HepG2 (cell line): Measurements from ENCODE around the gene VAC14. TPM values are rescaled to one million over a fixed set of nuclear protein-coding genes. Genes with fewer than 3 reads are reported as not detected.

Experiments
- BCL6 ChIP-seq: IDR thresholded peaks from 2 replicates; pipeline ENCODE4 v1.6.1; 2016; ENCODE audit warnings: missing genetic modification reagents, missing compliant biosample characterization
- CHD2 ChIP-seq: IDR thresholded peaks from 2 replicates; pipeline ENCODE4 v1.6.1; 2011; ENCODE audit warnings: low read depth, low read length, improper control_type of control experiment
- DDIT3 ChIP-seq: sonication (generic); formaldehyde crosslinking; IDR thresholded peaks from 2 replicates; pipeline ENCODE4 v1.4.0; 2020; ENCODE audit warnings: mild to moderate bottlenecking, missing genetic modification reagents
- GPBP1L1 ChIP-seq: sonication (generic); formaldehyde crosslinking; IDR thresholded peaks from 2 replicates; pipeline ENCODE4 v1.5.0; 2020; ENCODE audit warnings: mild to moderate bottlenecking, missing genetic modification reagents
- MTERF4 ChIP-seq: sonication (generic); formaldehyde crosslinking; IDR thresholded peaks from 2 replicates; pipeline ENCODE4 v1.8.0; 2023; ENCODE audit warnings: mild to moderate bottlenecking, missing genetic modification reagents
- SMARCC2 ChIP-seq: fragments of 450-650 bp; IDR thresholded peaks from 2 replicates; pipeline ENCODE4 v1.6.1; 2017; ENCODE audit warnings: antibody characterized with exemption, mild to moderate bottlenecking
- STAT5B ChIP-seq: sonication (generic); formaldehyde crosslinking; IDR thresholded peaks from 2 replicates; pipeline ENCODE4 v1.4.0; 2020; ENCODE audit warnings: missing genetic modification reagents
- TEAD3 ChIP-seq: optimal IDR thresholded peaks from 2 replicates; pipeline ENCODE3; 2016; ENCODE audit warnings: borderline replicate concordance
- THRA ChIP-seq: sonication (generic); formaldehyde crosslinking; IDR thresholded peaks from 2 replicates; pipeline ENCODE4 v1.4.0; 2020; ENCODE audit warnings: missing genetic modification reagents, borderline replicate concordance
- ZNF160 ChIP-seq: sonication (generic); formaldehyde crosslinking; IDR thresholded peaks from 2 replicates; pipeline ENCODE4 v1.8.0; 2022; ENCODE audit warnings: mild to moderate bottlenecking, inconsistent platforms, missing genetic modification reagents
- ZNF276 ChIP-seq: sonication (generic); formaldehyde crosslinking; IDR thresholded peaks from 2 replicates; pipeline ENCODE4 v1.4.0; 2020; ENCODE audit warnings: mild to moderate bottlenecking, low read depth, missing genetic modification reagents
- ZNF354B ChIP-seq: sonication (generic); formaldehyde crosslinking; IDR thresholded peaks from 2 replicates; pipeline ENCODE4 v1.8.0; 2022; ENCODE audit warnings: mild to moderate bottlenecking, missing genetic modification reagents
- ZNF747 ChIP-seq: sonication (generic); formaldehyde crosslinking; IDR thresholded peaks from 2 replicates; pipeline ENCODE4 v1.8.1; 2023; ENCODE audit warnings: missing genetic modification reagents, mild to moderate bottlenecking, borderline replicate concordance
- polyA plus RNA-seq, 8 experiments: library from polyadenylated mRNA; depleted of rRNA in 3 of 8; stranded (reverse) in 7 of 8; unstranded in 1 of 8; fragments of >200 nt; fragmentation: Illumina TruSeq in 4 of 8; extraction: Trizol in 4 of 8; gene quantifications; 2 replicates each; pipeline versions ENCODE4 v1.2.1 to v1.2.3, GENCODE V29; 2011 to 2016; ENCODE audit warnings: low read depth in 4 of 8, missing spikeins in 1 of 8, mixed read lengths in 1 of 8; ENCODE audit not compliant: insufficient read depth in 1 of 8
- total RNA-seq, 5 experiments: library from RNA; depleted of rRNA; stranded (reverse); fragments of >200 nt; fragmentation: Illumina TruSeq; extraction: Trizol; gene quantifications; 2 replicates each; pipeline ENCODE4 v1.2.3, GENCODE V29; 2016; ENCODE audit warnings: low read depth in 1 of 5

The VAC14 gene
- total and polyA plus RNA-seq, 2 of the 13 experiments (the other 11 are each of a cell fraction or from before 2014, with no cell fraction given), result 23.5 to 24.6 TPM

GRCh38 chr16:70685061-70685937 lies 115.7 kb downstream of the VAC14 start (continued):
- TF ChIP-seq STAT5B (no peak), ZNF747 (no peak; the same call in 1 of the 2 replicates), ZNF276 (CRISPR knock-in tag) (0 out of 2 replicates have a peak, but pooled peaks have one; percentile 47), GPBP1L1 (CRISPR knock-in tag) (no peak), THRA (CRISPR knock-in tag) (no peak), ZNF160 (CRISPR knock-in tag) (no peak), TEAD3 (no peak), BCL6 (CRISPR knock-in tag) (0 out of 2 replicates have a peak, but pooled peaks have one; percentile 17), CHD2 (no peak), MTERF4 (CRISPR knock-in tag) (0 out of 2 replicates have a peak, but pooled peaks have one; percentile 41), DDIT3 (no peak), ZNF354B (CRISPR knock-in tag) (no peak), SMARCC2 (no peak)
